Activated CD4-positive, alpha-beta T cell treated with anti-CD3 and anti-CD28 coated beads, Interleukin-2, amount 50 U/mL, for 24 hours (primary cell): ENCODE data around the gene ITPR1.
"Not testable (repeated sequence)": the region's sequence is repeated elsewhere in the genome, so short reads cannot be mapped to it uniquely, and the experiment has no call there.

Experiments
- DNase-seq, 2 donors: peaks; one replicate each; pipeline ENCODE4 v3.0.0-alpha.2; 2020; ENCODE audit warnings: low read depth in 1 of 2, low spot score in 1 of 2

ITPR1 gene

GRCh38 chr3:4753073-4753691 lies 260.0 kb downstream of the ITPR1 start:
- no peak for DNase-seq

GRCh38 chr3:4754180-4755086 lies 261.3 kb downstream of the ITPR1 start:
- no peak for DNase-seq

- DNase-seq = no peak
These were observed 262.4 kb downstream of the ITPR1 start for GRCh38 chr3:4755566-4755965.

- no peak for DNase-seq
These were observed 263.1 kb downstream of the ITPR1 start for GRCh38 chr3:4756057-4756775.

GRCh38 chr3:4756855-4757574 lies 263.9 kb downstream of the ITPR1 start:
- no peak for DNase-seq

GRCh38 chr3:4757575-4758248 lies 264.6 kb downstream of the ITPR1 start:
- DNase-seq = no peak

- no peak for DNase-seq
These were observed 265.2 kb downstream of the ITPR1 start for GRCh38 chr3:4758249-4758860.

GRCh38 chr3:4758957-4759656 lies 266.0 kb downstream of the ITPR1 start:
- no peak for DNase-seq

GRCh38 chr3:4759689-4760312 lies 266.7 kb downstream of the ITPR1 start:
- no peak for DNase-seq

- no peak for DNase-seq
These were observed 268.6 kb downstream of the ITPR1 start for GRCh38 chr3:4761759-4762158.

GRCh38 chr3:4762481-4763230 lies 269.5 kb downstream of the ITPR1 start:
- not testable (repeated sequence) for DNase-seq

GRCh38 chr3:4763604-4764247 lies 270.6 kb downstream of the ITPR1 start:
- no peak for DNase-seq

GRCh38 chr3:4765212-4765611 lies 272.1 kb downstream of the ITPR1 start:
- DNase-seq = no peak

- DNase-seq = no peak
These were observed 273.1 kb downstream of the ITPR1 start for GRCh38 chr3:4766263-4766662.

GRCh38 chr3:4766716-4767499 lies 273.8 kb downstream of the ITPR1 start:
- no peak for DNase-seq

GRCh38 chr3:4768021-4768420 lies 274.9 kb downstream of the ITPR1 start:
- DNase-seq = no peak

GRCh38 chr3:4768521-4768920 lies 275.4 kb downstream of the ITPR1 start:
- no peak for DNase-seq
